Endothelial cell of umbilical vein (primary cell): ENCODE results near the gene FGD5. TPM values are rescaled to one million over a fixed set of nuclear protein-coding genes. Genes with fewer than 3 reads are reported as not detected.

ENCODE experiments used
- BruUV-seq: library from RNA; stranded (reverse); fragments of 400-500 nt; replicated peaks from 2 replicates; lab custom pipeline; 2021; lab: Mats Ljungman, UMichigan
- CTCF ChIA-PET: fragments of 300-600, 350-600 bp; sonication (Branson Sonifier 250); formaldehyde crosslinking; loops from one replicate; lab custom pipeline; 2021; ENCODE audit warnings: antibody characterized with exemption, inconsistent platforms; lab: Charles Lee
- POLR2A ChIA-PET: fragments of 300-600, 350-600 bp; sonication (Branson Sonifier 250); formaldehyde crosslinking; loops from one replicate; lab custom pipeline; 2021; ENCODE audit warnings: antibody characterized with exemption, inconsistent platforms; lab: Charles Lee
- DNase-seq: peaks from one replicate; pipeline ENCODE4 v3.0.0-alpha.2; 2011; ENCODE audit warnings: low read depth, low spot score
- FAIRE-seq: peaks from 2 replicates; lab custom pipeline; 2011; peaks lifted over from hg19 to GRCh38; lab: Jason Lieb, UNC
- H2AFZ ChIP-seq: 2 replicates; pipeline ENCODE4 v1.6.0; 2012; ENCODE audit warnings: low read depth, low read length, control low read depth, inconsistent platforms
- H3K27ac ChIP-seq: 2 replicates; pipeline ENCODE4 v1.5.1; 2011; ENCODE audit warnings: low read depth, mild to moderate bottlenecking, control low read depth, low read length, moderate library complexity; ENCODE audit not compliant: insufficient read depth
- H3K27me3 ChIP-seq, 2 experiments: 2 replicates each; pipeline versions ENCODE4 v1.6.0 to v1.6.1; 2011; ENCODE audit warnings: low read length in 2 of 2, mixed read lengths in 1 of 2; ENCODE audit not compliant: control insufficient read depth in 2 of 2, insufficient read depth in 2 of 2
- H3K36me3 ChIP-seq, 2 experiments: 2 replicates in 1 of 2; 3 replicates in 1 of 2; pipeline ENCODE4 v1.5.1; 2011; ENCODE audit warnings: low read length in 2 of 2, mild to moderate bottlenecking in 1 of 2, moderate library complexity in 1 of 2; ENCODE audit not compliant: control insufficient read depth in 2 of 2, insufficient read depth in 2 of 2; ENCODE audit errors: extremely low read depth in 1 of 2
- H3K4me1 ChIP-seq: 3 replicates; pipeline ENCODE4 v1.5.1; 2011; ENCODE audit warnings: mild to moderate bottlenecking, low read length; ENCODE audit not compliant: control insufficient read depth, insufficient read depth; ENCODE audit errors: extremely low read depth
- H3K4me2 ChIP-seq: 2 replicates; pipeline ENCODE4 v1.6.1; 2011; ENCODE audit warnings: low read length, control low read depth, mixed read lengths; ENCODE audit not compliant: insufficient read depth
- H3K4me3 ChIP-seq, 3 experiments: fragments of 200-600 bp in 1 of 3; sonication (generic), shearing (Covaris generic) in 1 of 3; replicated peaks in 1 of 3; 2 replicates each; pipeline ENCODE4 v1.5.1; 2011 to 2016; ENCODE audit warnings: control low read depth in 3 of 3, low read length in 3 of 3, mild to moderate bottlenecking in 2 of 3, inconsistent platforms in 1 of 3, low read depth in 1 of 3, moderate library complexity in 1 of 3; ENCODE audit not compliant: insufficient read depth in 1 of 3
- H3K79me2 ChIP-seq: 2 replicates; pipeline ENCODE4 v1.6.0; 2012; ENCODE audit warnings: low read length, inconsistent platforms; ENCODE audit not compliant: control insufficient read depth, insufficient read depth
- H3K9ac ChIP-seq: replicated peaks from 2 replicates; pipeline ENCODE3; 2011; ENCODE audit warnings: low read length, control low read depth; ENCODE audit not compliant: insufficient read depth; ENCODE audit errors: extremely low read depth
- H3K9me1 ChIP-seq: replicated peaks from 3 replicates; pipeline ENCODE4 v1.6.0; 2011; ENCODE audit warnings: mild to moderate bottlenecking, low read length; ENCODE audit not compliant: control insufficient read depth, insufficient read depth; ENCODE audit errors: extremely low read depth
- H3K9me3 ChIP-seq: replicated peaks from 2 replicates; pipeline ENCODE4 v1.5.1; 2012; ENCODE audit warnings: low read length, inconsistent platforms; ENCODE audit not compliant: control insufficient read depth, insufficient read depth
- H4K20me1 ChIP-seq: replicated peaks from 2 replicates; pipeline ENCODE3; 2011; ENCODE audit warnings: mild to moderate bottlenecking, low read length; ENCODE audit not compliant: control insufficient read depth, insufficient read depth; ENCODE audit errors: extremely low read depth
- EZH2 ChIP-seq: IDR thresholded peaks from 2 replicates; pipeline ENCODE4 v1.6.1; 2012; ENCODE audit warnings: borderline replicate concordance, low read depth, mild to moderate bottlenecking, moderate library complexity, low read length, inconsistent platforms; ENCODE audit not compliant: severe bottlenecking
- FOS ChIP-seq: IDR thresholded peaks from 2 replicates; pipeline ENCODE4 v1.6.1; 2011; ENCODE audit warnings: mild to moderate bottlenecking, low read length, moderate library complexity, borderline replicate concordance; ENCODE audit not compliant: insufficient read depth
- GATA2 ChIP-seq: IDR thresholded peaks from 2 replicates; pipeline ENCODE4 v1.7.0; 2011; ENCODE audit warnings: low read depth, mild to moderate bottlenecking, moderate library complexity, mixed read lengths, low read length; ENCODE audit not compliant: insufficient read length, insufficient read depth
- JUN ChIP-seq: IDR thresholded peaks from 2 replicates; pipeline ENCODE4 v1.6.1; 2011; ENCODE audit warnings: borderline replicate concordance, low read depth; ENCODE audit not compliant: insufficient read length, insufficient read depth
- MYC ChIP-seq: IDR thresholded peaks from one replicate; pipeline ENCODE4 v1.6.1; 2011; ENCODE audit warnings: mild to moderate bottlenecking, low read depth, low read length
- POLR2A ChIP-seq: IDR thresholded peaks from 2 replicates; pipeline ENCODE4 v1.6.1; 2012; ENCODE audit warnings: low read depth, mild to moderate bottlenecking, control low read depth, low read length
- POLR2AphosphoS5 ChIP-seq: IDR thresholded peaks from 2 replicates; pipeline ENCODE4 v1.6.1; 2012; ENCODE audit warnings: low read depth, mild to moderate bottlenecking, control low read depth, low read length, moderate library complexity; ENCODE audit not compliant: insufficient read depth
- dilution Hi-C: fragments of 300-500 bp; cut with MboI; formaldehyde crosslinking; loops from one replicate; pipeline ENCODE4 v1.15.0; 2019; ENCODE audit warnings: low sequenced_read_pairs; ENCODE audit not compliant: extremely low pct_ligation_motif_present
- intact Hi-C: fragments of 100-400 bp; cut with micrococcal nuclease; formaldehyde crosslinking; loops from one replicate; pipeline ENCODE4 v1.10.0; 2022
- polyA plus RNA-seq, 4 experiments: library from polyadenylated mRNA; depleted of rRNA in 3 of 4; stranded (reverse) in 3 of 4; unstranded in 1 of 4; fragments of >200 nt; gene quantifications; 2 replicates each; pipeline versions ENCODE4 v1.2.1 to v1.2.3, GENCODE V29; 2011 to 2012; ENCODE audit warnings: missing spikeins in 1 of 4
- total RNA-seq: library from RNA; stranded (reverse); gene quantifications from 2 replicates; pipeline ENCODE4 v1.2.3, GENCODE V29; 2021
- TF ChIP-seq, protein P1 (sequence below), 2 donors: IDR thresholded peaks; 1 replicate in 1 of 2; 2 replicates in 1 of 2; pipeline ENCODE4 v1.5.1; 2011; ENCODE audit warnings: low read length in 2 of 2, mild to moderate bottlenecking in 2 of 2, moderate library complexity in 2 of 2, control low read depth in 1 of 2, inconsistent platforms in 1 of 2, low read depth in 1 of 2; ENCODE audit not compliant: insufficient read depth in 1 of 2; ENCODE audit errors: extremely low read depth in 1 of 2
- TF ChIP-seq, protein P2 (sequence below): IDR thresholded peaks from 2 replicates; pipeline ENCODE4 v1.6.1; 2011; ENCODE audit not compliant: insufficient read depth, insufficient read length

Gene FGD5
- total and polyA plus RNA-seq, 2 donors (not counting 3 experiments of a cell fraction or from before 2014, with no cell fraction given): 49.6 to 134 TPM

DNA sequence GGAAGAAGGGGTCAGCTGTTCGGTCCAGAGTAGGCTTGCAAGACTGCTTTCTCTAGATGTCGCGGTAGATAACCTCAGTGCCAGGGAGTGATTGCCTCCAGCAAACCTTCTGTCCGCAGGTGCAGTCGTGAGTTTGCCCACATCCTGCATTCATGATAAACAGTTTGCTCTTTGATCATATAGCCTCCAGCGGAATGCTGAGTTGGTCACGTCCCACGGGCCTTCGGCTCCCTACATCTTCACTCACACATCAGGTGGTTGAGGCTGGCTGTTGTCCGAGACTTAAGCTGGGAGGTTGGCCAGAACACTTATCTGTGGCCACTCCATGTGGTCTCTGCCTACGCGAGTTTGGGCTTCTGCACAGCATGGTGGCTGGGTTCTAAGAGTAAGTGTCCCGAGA is 66.5 kb downstream of the FGD5 start:
- no peaks in the 10 kb centered on the region for H3K27me3 ChIP-seq
- POLR2A ChIA-PET: no interaction called here
- CTCF ChIA-PET: interaction anchor here (1.2 kb wide), 1 partner anchor 95 kb away, joined by 4 read pairs; no protein-coding TSS in a partner anchor

DNA sequence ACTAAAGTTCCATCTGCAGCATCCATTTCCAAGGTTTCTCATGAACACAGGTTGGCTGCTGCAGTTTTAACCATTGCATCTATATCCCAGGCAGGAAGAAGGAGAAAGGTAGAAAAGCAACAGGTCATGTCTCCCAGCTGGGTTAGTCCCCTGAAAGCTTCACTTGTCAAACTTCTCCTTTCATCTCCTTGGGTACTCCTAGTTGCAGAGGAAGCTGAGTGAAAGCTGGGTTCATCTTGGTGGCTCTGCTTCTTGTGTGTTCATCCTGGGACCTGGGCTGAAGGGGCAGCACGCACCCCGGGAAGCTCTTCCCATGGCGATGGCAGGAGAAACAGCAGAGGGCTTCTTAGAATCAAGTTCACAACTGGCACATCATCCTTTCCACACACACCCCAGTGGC is 67.3 kb downstream of the FGD5 start:
- peaks cover 9% of the 10 kb centered on the region for H3K4me1 ChIP-seq
- no peak for FAIRE-seq
- no peak overlapping the region for H3K9ac ChIP-seq
- dilution Hi-C loops: loop anchor here (10.0 kb wide), 1 partner anchor 61 kb away; no protein-coding TSS in a partner anchor
- H3K27ac ChIP-seq: no peak overlapping the region
- TF ChIP-seq POLR2AphosphoS5: no peak
- TF ChIP-seq GATA2: no peak
- no peak for TF ChIP-seq JUN
- TF ChIP-seq, protein P1, sequence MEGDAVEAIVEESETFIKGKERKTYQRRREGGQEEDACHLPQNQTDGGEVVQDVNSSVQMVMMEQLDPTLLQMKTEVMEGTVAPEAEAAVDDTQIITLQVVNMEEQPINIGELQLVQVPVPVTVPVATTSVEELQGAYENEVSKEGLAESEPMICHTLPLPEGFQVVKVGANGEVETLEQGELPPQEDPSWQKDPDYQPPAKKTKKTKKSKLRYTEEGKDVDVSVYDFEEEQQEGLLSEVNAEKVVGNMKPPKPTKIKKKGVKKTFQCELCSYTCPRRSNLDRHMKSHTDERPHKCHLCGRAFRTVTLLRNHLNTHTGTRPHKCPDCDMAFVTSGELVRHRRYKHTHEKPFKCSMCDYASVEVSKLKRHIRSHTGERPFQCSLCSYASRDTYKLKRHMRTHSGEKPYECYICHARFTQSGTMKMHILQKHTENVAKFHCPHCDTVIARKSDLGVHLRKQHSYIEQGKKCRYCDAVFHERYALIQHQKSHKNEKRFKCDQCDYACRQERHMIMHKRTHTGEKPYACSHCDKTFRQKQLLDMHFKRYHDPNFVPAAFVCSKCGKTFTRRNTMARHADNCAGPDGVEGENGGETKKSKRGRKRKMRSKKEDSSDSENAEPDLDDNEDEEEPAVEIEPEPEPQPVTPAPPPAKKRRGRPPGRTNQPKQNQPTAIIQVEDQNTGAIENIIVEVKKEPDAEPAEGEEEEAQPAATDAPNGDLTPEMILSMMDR (IDR thresholded peaks at IDR 0.05; ENCODE audit: extremely low read depth in 1 of 2, insufficient read depth in 1 of 2, low read depth in 1 of 2, low read length in 2 of 2): no peak
- TF ChIP-seq FOS: no peak
- TF ChIP-seq POLR2A: no peak
- no peak for TF ChIP-seq EZH2
- TF ChIP-seq, protein P2, sequence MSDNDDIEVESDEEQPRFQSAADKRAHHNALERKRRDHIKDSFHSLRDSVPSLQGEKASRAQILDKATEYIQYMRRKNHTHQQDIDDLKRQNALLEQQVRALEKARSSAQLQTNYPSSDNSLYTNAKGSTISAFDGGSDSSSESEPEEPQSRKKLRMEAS: no peak
- no peak for TF ChIP-seq MYC
- no peaks in the 10 kb centered on the region for H3K27me3 ChIP-seq
- no peak overlapping the region for H3K4me2 ChIP-seq
- intact Hi-C loops: no loop called here
- ChIA-PET POLR2A (no interaction called here), CTCF (interaction anchor here (1.2 kb wide), 1 partner anchor 95 kb away, joined by 4 read pairs; no protein-coding TSS in a partner anchor)
- no peak for DNase-seq
- no peaks in the 10 kb centered on the region for H3K9me1 ChIP-seq
- no TSS peak for BruUV-seq
- no peaks in the 10 kb centered on the region for H4K20me1 ChIP-seq
- peaks cover 19% of the 10 kb centered on the region for H3K79me2 ChIP-seq
- H3K9me3 ChIP-seq: no peaks in the 10 kb centered on the region
- H2AFZ ChIP-seq: no peak overlapping the region
- peaks cover 8 to 37% of the 10 kb centered on the region in 2 experiments for H3K36me3 ChIP-seq
- no peak overlapping the region for H3K4me3 ChIP-seq

More for the DNA sequence above, 66.5 kb downstream of the FGD5 start:
- TF ChIP-seq EZH2: no peak
- TF ChIP-seq POLR2AphosphoS5: no peak
- TF ChIP-seq MYC: no peak
- DNase-seq (no peak), FAIRE-seq (no peak)
- no TSS peak for BruUV-seq
- H3K9ac ChIP-seq: no peak overlapping the region
- no peak overlapping the region for H3K27ac ChIP-seq
- H3K36me3 ChIP-seq: peaks cover 8 to 42% of the 10 kb centered on the region in 2 experiments
- no peaks in the 10 kb centered on the region for H4K20me1 ChIP-seq
- no peak overlapping the region for H2AFZ ChIP-seq
- H3K4me1 ChIP-seq: peaks cover 3% of the 10 kb centered on the region
- peaks cover 19% of the 10 kb centered on the region for H3K79me2 ChIP-seq
- dilution Hi-C loops (loop anchor here (10.0 kb wide), 1 partner anchor 61 kb away; no protein-coding TSS in a partner anchor), intact Hi-C loops (no loop called here)
- no peak overlapping the region for H3K4me3 ChIP-seq
- no peak overlapping the region for H3K4me2 ChIP-seq
- no peaks in the 10 kb centered on the region for H3K9me1 ChIP-seq
- H3K9me3 ChIP-seq: no peaks in the 10 kb centered on the region
